Mucosa of rectum (tissue), 2 donors: ENCODE data around the gene HEXD.

Source experiments
- H3K27ac ChIP-seq, 2 donors: one replicate each; pipeline ENCODE4 v1.7.0; 2013; ENCODE audit warnings: inconsistent platforms in 2 of 2, low read depth in 2 of 2, low read length in 2 of 2
- H3K27me3 ChIP-seq, 2 donors: one replicate each; pipeline ENCODE4 v1.7.0; 2013; ENCODE audit warnings: low read length in 2 of 2; ENCODE audit not compliant: control insufficient read depth in 2 of 2, insufficient read depth in 2 of 2
- H3K36me3 ChIP-seq, 2 donors: one replicate each; pipeline ENCODE4 v1.7.0; 2013; ENCODE audit warnings: low read length in 2 of 2; ENCODE audit not compliant: control insufficient read depth in 2 of 2, insufficient read depth in 2 of 2
- H3K4me1 ChIP-seq, 2 donors: one replicate each; pipeline ENCODE4 v1.7.0; 2013; ENCODE audit warnings: low read length in 2 of 2, mild to moderate bottlenecking in 1 of 2; ENCODE audit not compliant: control insufficient read depth in 2 of 2, insufficient read depth in 2 of 2
- H3K4me3 ChIP-seq, 2 donors: one replicate each; pipeline ENCODE4 v1.7.0; 2013; ENCODE audit warnings: low read length in 2 of 2
- H3K9ac ChIP-seq, 2 donors: one replicate each; pipeline ENCODE4 v1.7.0; 2013; ENCODE audit warnings: low read length in 2 of 2, low read depth in 1 of 2, mild to moderate bottlenecking in 1 of 2
- H3K9me3 ChIP-seq, 2 donors: one replicate each; pipeline ENCODE4 v1.7.0; 2013; ENCODE audit warnings: low read length in 2 of 2; ENCODE audit not compliant: control insufficient read depth in 2 of 2
- donor health status: healthy.
- donor health status: Normal muscosa, but diverticular disease.

HEXD gene

GRCh38 chr17:82489851-82490511 is 71.8 kb downstream of the HEXD start:
- no peaks in the 10 kb centered on the region for H3K9me3 ChIP-seq
- no peak overlapping the region for H3K4me3 ChIP-seq
- H3K4me1 ChIP-seq: peaks cover 3 to 12% of the 10 kb centered on the region in 2 donors
- no peaks in the 10 kb centered on the region for H3K27me3 ChIP-seq
- no peak overlapping the region for H3K9ac ChIP-seq
- peaks cover 17 to 20% of the 10 kb centered on the region in 2 donors for H3K36me3 ChIP-seq
- H3K27ac ChIP-seq: no peak overlapping the region

- no peak overlapping the region for H3K27ac ChIP-seq
- no peak overlapping the region for H3K9ac ChIP-seq
- no peaks in the 10 kb centered on the region for H3K27me3 ChIP-seq
- peaks cover 3 to 12% of the 10 kb centered on the region in 2 donors for H3K4me1 ChIP-seq
- H3K9me3 ChIP-seq: no peaks in the 10 kb centered on the region
- H3K36me3 ChIP-seq: peaks cover 13 to 15% of the 10 kb centered on the region in 2 donors
- no peak overlapping the region for H3K4me3 ChIP-seq
Observed at GRCh38 chr17:82490512-82491195, 72.5 kb downstream of the HEXD start.

- Histone ChIP-seq H3K27ac (no peak overlapping the region), H3K27me3 (no peaks in the 10 kb centered on the region), H3K9me3 (no peaks in the 10 kb centered on the region), H3K36me3 (peaks cover 9 to 11% of the 10 kb centered on the region in 2 donors), H3K9ac (no peak overlapping the region), H3K4me1 (peaks cover 2 to 14% of the 10 kb centered on the region in 2 donors), H3K4me3 (no peak overlapping the region)
Observed at GRCh38 chr17:82491196-82491530, 73.0 kb downstream of the HEXD start.

GRCh38 chr17:82491533-82491932 is 73.4 kb downstream of the HEXD start:
- Histone ChIP-seq H3K4me3 (no peak overlapping the region), H3K9me3 (no peaks in the 10 kb centered on the region), H3K36me3 (peaks cover 5 to 11% of the 10 kb centered on the region in 2 donors), H3K27ac (no peak overlapping the region), H3K4me1 (peaks cover 5 to 12% of the 10 kb centered on the region in 2 donors), H3K9ac (no peak overlapping the region), H3K27me3 (no peaks in the 10 kb centered on the region)
